Neural crest cell (in vitro differentiated cells): Measurements from ENCODE around the gene CADPS. TPM values are rescaled to one million over a fixed set of nuclear protein-coding genes. Genes with fewer than 3 reads are reported as not detected.

Experiments used
- DNase-seq: peaks from one replicate; pipeline ENCODE4 v3.0.0; 2021; ENCODE audit warnings: low read depth, mixed read lengths, low spot score
- H3K27ac Mint-ChIP-seq: one replicate; pipeline ENCODE4 v1.8.0; 2021; ENCODE audit warnings: mild to moderate bottlenecking, mixed read lengths; ENCODE audit not compliant: unreplicated experiment
- H3K27me3 Mint-ChIP-seq: 2 replicates; pipeline ENCODE4 v1.8.0; 2021; ENCODE audit warnings: low read depth, mild to moderate bottlenecking, mixed read lengths
- H3K36me3 Mint-ChIP-seq: 2 replicates; pipeline ENCODE4 v1.8.0; 2021; ENCODE audit warnings: low read depth, mild to moderate bottlenecking, mixed read lengths
- H3K4me1 Mint-ChIP-seq: 2 replicates; pipeline ENCODE4 v1.8.0; 2021; ENCODE audit warnings: mixed read lengths
- H3K4me3 Mint-ChIP-seq: one replicate; pipeline ENCODE4 v1.8.0; 2021; ENCODE audit warnings: mild to moderate bottlenecking, mixed read lengths
- H3K9me3 Mint-ChIP-seq: 2 replicates; pipeline ENCODE4 v1.8.0; 2021; ENCODE audit warnings: mixed read lengths
- total RNA-seq: library from RNA; stranded (reverse); gene quantifications from 2 replicates; pipeline ENCODE4 v1.2.1, GENCODE V29; 2021
- TF ChIP-seq, protein P1 (sequence below): fragments of 200-600 bp; sonication (generic); conservative IDR thresholded peaks from 2 replicates; pipeline ENCODE4 v1.5.0; 2021; ENCODE audit warnings: antibody characterized with exemption, mild to moderate bottlenecking

CADPS gene
- total RNA-seq, 1 donor from 2014 or later = 9.3 TPM

DNA sequence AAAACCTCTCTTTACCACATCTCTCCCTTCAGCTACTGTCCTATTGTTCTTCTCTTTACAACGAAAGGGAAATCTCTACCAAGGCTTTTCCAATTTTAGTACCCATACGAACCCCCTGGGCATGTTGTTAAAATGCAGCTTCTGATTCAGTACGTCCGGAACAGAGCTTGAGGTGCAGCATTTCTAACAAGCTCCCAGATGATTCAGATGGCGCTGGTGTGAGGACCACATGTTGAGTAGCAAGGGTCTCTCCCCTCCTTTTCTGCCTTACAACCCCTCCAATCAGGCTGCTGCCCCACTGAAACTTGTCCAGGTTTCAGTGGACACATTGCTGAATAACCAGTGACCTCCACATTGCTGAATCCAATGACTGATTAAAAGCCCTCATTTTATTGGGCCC lies 324.8 kb downstream of the CADPS start:
- TF ChIP-seq, protein P1, sequence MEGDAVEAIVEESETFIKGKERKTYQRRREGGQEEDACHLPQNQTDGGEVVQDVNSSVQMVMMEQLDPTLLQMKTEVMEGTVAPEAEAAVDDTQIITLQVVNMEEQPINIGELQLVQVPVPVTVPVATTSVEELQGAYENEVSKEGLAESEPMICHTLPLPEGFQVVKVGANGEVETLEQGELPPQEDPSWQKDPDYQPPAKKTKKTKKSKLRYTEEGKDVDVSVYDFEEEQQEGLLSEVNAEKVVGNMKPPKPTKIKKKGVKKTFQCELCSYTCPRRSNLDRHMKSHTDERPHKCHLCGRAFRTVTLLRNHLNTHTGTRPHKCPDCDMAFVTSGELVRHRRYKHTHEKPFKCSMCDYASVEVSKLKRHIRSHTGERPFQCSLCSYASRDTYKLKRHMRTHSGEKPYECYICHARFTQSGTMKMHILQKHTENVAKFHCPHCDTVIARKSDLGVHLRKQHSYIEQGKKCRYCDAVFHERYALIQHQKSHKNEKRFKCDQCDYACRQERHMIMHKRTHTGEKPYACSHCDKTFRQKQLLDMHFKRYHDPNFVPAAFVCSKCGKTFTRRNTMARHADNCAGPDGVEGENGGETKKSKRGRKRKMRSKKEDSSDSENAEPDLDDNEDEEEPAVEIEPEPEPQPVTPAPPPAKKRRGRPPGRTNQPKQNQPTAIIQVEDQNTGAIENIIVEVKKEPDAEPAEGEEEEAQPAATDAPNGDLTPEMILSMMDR = no peak
- no peaks in the 10 kb centered on the region for H3K36me3 Mint-ChIP-seq
- no peaks in the 10 kb centered on the region for H3K9me3 Mint-ChIP-seq
- no peak for DNase-seq
- no peak overlapping the region for H3K4me3 Mint-ChIP-seq
- peaks cover 23% of the 10 kb centered on the region for H3K27me3 Mint-ChIP-seq
- H3K27ac Mint-ChIP-seq = no peak overlapping the region
- no peaks in the 10 kb centered on the region for H3K4me1 Mint-ChIP-seq

DNA sequence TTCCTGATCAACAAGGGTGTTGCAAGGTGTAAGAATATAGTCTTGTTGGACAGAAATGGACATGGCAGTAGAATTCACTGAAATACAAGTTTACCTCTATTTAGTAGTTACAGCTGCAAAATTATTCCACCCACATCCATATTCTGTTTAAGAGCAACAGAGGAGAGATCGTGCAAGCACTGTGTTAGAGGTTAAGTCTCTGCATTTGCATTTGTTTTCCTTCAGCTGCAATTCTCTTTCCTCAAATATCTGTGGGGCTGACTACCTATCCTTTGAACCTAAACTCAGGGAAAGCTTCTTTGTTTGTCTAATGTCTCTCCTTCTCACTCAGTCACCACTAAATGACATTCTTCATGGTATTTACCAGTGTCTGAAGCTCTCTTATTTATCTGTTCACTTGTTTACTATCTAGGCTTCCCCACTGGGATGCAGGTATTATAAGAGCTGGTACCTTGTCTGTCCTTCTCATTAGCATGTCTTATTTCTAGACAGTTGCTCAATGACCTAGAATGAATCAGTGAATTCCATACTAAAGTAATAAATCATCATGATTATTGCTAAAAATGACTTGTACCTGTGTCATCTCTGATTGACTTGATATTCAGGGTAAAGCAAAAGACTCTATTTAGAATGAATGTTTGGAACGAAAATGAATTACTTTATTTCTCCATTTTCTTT lies 326.5 kb downstream of the CADPS start:
- Mint-ChIP-seq H3K4me1 (no peaks in the 10 kb centered on the region), H3K27ac (no peak overlapping the region), H3K27me3 (peaks cover 23% of the 10 kb centered on the region), H3K4me3 (no peak overlapping the region), H3K36me3 (no peaks in the 10 kb centered on the region), H3K9me3 (no peaks in the 10 kb centered on the region)
- TF ChIP-seq, protein P1 = no peak
- no peak for DNase-seq

DNA sequence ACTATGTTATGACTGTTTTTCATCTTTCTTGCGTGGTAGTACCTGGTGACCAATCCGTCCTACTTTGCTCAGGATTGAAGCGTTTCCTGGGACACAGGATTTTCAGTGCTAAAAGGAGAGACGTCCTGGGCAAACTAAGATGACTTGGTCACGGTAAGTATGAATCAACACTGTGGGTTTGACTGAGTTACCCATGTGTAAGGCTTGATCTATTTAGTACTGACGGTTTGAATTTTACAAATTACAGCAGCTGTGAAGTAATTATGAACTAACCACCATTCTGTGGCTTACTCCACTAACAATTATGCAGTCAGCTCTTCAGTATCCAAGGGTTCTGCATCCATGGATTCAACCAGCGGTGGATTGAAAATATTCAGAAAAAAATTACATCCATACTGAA lies 328.9 kb downstream of the CADPS start:
- H3K4me3 Mint-ChIP-seq = no peak overlapping the region
- no peak for DNase-seq
- H3K9me3 Mint-ChIP-seq = no peaks in the 10 kb centered on the region
- no peaks in the 10 kb centered on the region for H3K36me3 Mint-ChIP-seq
- H3K27me3 Mint-ChIP-seq = peaks cover 26% of the 10 kb centered on the region
- no peak overlapping the region for H3K27ac Mint-ChIP-seq
- H3K4me1 Mint-ChIP-seq = no peaks in the 10 kb centered on the region
- TF ChIP-seq, protein P1 = no peak

DNA sequence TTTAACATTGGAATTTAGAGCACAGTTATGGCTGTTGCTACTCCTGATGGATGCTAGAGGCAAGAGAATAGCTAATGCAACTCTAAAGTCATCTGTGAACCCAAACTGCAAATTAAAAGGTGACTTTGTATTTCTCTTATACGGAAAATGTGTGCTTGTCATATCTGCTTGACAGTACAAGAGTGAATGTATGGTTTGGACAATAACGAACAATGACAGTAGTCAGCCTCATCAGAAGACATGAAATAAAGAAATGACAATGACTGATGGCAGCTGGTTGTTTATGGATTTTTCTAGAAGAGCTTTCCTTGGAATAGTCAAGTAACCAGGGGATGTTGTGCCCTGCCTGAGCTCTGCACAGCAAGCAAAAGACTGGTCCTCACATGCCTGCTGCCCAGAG lies 333.0 kb downstream of the CADPS start:
- no peak overlapping the region for H3K27ac Mint-ChIP-seq
- H3K4me1 Mint-ChIP-seq = peaks cover 15% of the 10 kb centered on the region
- no peak overlapping the region for H3K4me3 Mint-ChIP-seq
- TF ChIP-seq, protein P1 = no peak
- H3K9me3 Mint-ChIP-seq = no peaks in the 10 kb centered on the region
- no peaks in the 10 kb centered on the region for H3K36me3 Mint-ChIP-seq
- peaks cover 20% of the 10 kb centered on the region for H3K27me3 Mint-ChIP-seq
- no peak for DNase-seq

DNA sequence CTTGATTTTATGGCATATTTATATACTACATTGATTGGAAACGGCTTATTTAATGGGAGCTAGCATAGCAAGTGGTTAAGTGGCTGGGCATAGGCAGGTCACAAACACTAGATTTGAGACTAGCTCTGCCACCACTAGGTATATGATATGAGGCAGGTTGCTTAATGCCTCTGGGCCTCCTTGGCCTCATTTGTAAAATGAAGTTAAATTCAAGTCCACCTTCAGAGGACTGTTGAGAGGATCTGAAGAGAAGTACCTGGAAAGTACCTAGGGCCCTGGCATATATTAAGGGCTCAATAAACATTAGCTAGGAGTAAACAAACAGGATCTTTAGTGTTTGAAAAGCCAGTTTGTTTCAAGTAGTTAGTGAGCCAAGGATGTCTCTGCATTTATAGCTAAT lies 335.5 kb downstream of the CADPS start:
- peaks cover 27% of the 10 kb centered on the region for H3K27me3 Mint-ChIP-seq
- H3K4me1 Mint-ChIP-seq = peaks cover 15% of the 10 kb centered on the region
- no peak overlapping the region for H3K27ac Mint-ChIP-seq

More for the DNA sequence above, 335.5 kb downstream of the CADPS start:
- Mint-ChIP-seq H3K36me3 (no peaks in the 10 kb centered on the region), H3K4me3 (no peak overlapping the region), H3K9me3 (no peaks in the 10 kb centered on the region)
- TF ChIP-seq, protein P1 = no peak
- DNase-seq = no peak
